Central memory CD4-positive, alpha-beta T cell (primary cell): ENCODE results near the gene SLAIN2.
"Not testable (repeated sequence)": the region's sequence is repeated elsewhere in the genome, so short reads cannot be mapped to it uniquely, and the experiment has no call there.

ENCODE experiments used
- DNase-seq: peaks from one replicate; pipeline ENCODE4 v3.0.0; 2022

The SLAIN2 gene

GRCh38 chr4:48446642-48447041 lies 105.3 kb downstream of the SLAIN2 start:
- DNase-seq, result no peak

DNA sequence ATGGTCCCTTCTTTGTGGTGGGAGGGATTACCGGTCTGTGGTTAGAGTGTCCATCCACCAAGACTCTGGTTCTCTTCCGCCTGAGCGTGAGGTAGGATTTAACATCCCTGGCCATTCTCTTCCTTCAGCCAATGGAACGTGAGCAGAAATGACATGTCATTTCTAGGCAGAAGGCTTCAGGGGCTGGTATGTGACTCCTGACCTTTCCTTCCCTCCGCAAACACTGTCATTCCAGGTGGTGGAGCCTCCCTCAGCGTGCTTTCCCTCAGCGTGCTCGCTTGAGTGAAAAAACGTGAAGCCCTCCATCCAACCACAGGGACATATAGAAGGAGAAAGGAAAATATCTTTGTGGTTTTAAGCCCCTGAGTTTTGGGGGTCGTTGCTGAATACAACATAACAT lies 107.8 kb downstream of the SLAIN2 start:
- no peak for DNase-seq

GRCh38 chr4:48450740-48451139 lies 109.4 kb downstream of the SLAIN2 start:
- no peak for DNase-seq

DNA sequence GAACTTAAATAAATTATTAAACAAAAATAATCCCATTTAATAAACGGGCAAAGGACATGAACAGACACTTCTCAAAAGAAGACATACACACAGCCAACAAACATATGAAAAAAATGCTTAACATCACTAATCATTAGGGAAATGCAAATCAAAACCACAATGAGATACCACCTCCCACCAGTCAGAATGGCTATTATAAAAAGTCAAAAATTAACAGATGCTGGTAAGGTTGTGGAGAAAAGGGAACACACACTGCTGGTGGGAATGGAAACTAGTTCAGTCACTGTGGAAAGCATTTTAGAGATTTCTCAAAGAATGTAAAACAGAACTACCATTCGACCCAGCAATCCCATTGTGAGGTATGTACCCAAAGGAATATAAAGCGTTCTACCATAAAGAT lies 110.3 kb downstream of the SLAIN2 start:
- not testable (repeated sequence) for DNase-seq

DNA sequence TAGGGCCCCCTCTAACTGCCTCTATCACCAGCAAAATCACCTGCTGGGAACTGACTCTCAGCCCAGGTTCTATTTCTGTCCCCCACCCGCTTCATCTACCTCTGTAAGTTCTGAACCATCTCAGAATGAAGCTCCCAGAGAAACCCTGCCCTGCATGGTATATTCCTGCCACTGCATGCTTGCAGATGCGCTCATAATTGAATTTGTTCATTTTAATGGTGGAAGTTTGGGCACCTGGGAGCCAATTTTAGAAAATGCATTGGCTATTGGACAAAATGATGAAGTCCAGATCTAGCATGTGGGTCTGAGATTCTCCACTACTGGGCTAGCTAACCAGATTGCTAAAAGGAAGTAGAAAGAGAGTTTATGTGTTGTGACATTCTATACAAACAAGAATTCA lies 113.3 kb downstream of the SLAIN2 start:
- DNase-seq, result no peak

GRCh38 chr4:48461000-48461399 lies 119.7 kb downstream of the SLAIN2 start:
- DNase-seq, result no peak

GRCh38 chr4:48462363-48462762 lies 121.0 kb downstream of the SLAIN2 start:
- no peak for DNase-seq

GRCh38 chr4:48467442-48467841 lies 126.1 kb downstream of the SLAIN2 start:
- DNase-seq, result no peak

- no peak for DNase-seq
Measured at GRCh38 chr4:48467891-48468290, 126.6 kb downstream of the SLAIN2 start.

DNA sequence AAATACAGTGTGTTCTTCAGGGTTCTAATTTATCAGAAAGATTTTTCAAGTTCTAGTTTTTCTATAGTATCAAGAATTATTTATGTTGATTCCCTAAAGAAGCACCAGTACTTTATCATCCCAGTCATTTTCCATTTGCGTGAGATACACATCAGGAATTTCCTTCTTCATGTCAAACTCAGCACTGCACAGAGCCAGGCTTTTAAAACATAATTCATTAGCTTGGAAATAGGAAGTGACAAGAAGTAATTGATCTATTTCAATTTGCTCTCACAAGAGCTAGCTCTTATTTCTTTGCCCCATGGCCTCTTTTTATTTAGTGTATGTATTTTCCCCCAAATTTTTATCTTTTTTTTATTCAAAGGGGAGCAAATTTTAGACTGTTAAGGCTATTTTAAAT lies 128.8 kb downstream of the SLAIN2 start:
- DNase-seq, result no peak

GRCh38 chr4:48470570-48470969 lies 129.2 kb downstream of the SLAIN2 start:
- no peak for DNase-seq

- no peak for DNase-seq
Measured at GRCh38 chr4:48472794-48473193, 131.5 kb downstream of the SLAIN2 start.

DNA sequence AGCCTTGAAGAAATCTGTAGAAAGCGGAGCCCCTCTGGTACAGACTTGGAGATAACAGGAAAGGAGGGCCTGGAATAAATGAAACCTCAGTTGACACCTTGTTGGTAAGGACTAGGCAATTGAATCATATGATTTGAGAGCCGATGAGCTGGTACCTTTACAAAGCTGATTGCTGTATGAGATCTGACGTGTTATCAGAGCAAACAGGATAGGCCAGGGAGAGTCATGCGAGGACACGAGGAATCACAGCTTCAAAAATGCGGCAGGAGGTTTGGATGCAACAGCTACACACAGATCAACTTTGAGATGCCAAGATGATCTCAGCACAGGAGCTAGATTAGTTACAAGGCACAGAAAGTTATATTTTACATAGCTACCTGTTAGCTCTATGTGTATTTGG lies 134.4 kb downstream of the SLAIN2 start:
- DNase-seq, result no peak
